Measurements from ENCODE around the gene KLF3.

- TF ChIP-seq CTCF (IDR thresholded peaks at IDR 0.05) (no peak), EZH2 (IDR thresholded peaks at IDR 0.05) (no peak), EZH2phosphoT487 (IDR thresholded peaks at IDR 0.05) (no peak)
These were observed 22.7 kb downstream of the KLF3 start for GRCh38 chr4:38686682-38687081.

All from neural progenitor cell (in vitro differentiated cells).